Panc1 (cell line): ENCODE data around the gene SHC3. TPM values are rescaled to one million over a fixed set of nuclear protein-coding genes. Genes with fewer than 3 reads are reported as not detected.

Source experiments
- ATAC-seq: fragments of 200-7000 bp; cut with Tn5 transposase; 2 replicates; pipeline ENCODE4 v1.9.1; 2020; ENCODE audit warnings: mild to moderate bottlenecking, moderate library complexity
- BruUV-seq: library from RNA; stranded (reverse); fragments of 400-500 nt; replicated peaks from 2 replicates; lab custom pipeline; 2021; lab: Mats Ljungman, UMichigan
- CTCF ChIA-PET: fragments of 300-600 bp; sonication (Branson Sonifier 250); formaldehyde crosslinking; loops from one replicate; lab custom pipeline; 2022; ENCODE audit warnings: antibody characterized with exemption; lab: Charles Lee
- POLR2A ChIA-PET: fragments of 300-600 bp; sonication (Branson Sonifier 250); formaldehyde crosslinking; loops from one replicate; lab custom pipeline; 2022; ENCODE audit warnings: antibody characterized with exemption; lab: Charles Lee
- DNase-seq: peaks from one replicate; pipeline ENCODE4 v3.0.0-alpha.2; 2010; ENCODE audit warnings: low read depth, low spot score
- H3K27ac ChIP-seq: 2 replicates; pipeline ENCODE4 v1.5.1; 2011; ENCODE audit warnings: mild to moderate bottlenecking, low read length, inconsistent platforms
- H3K27me3 ChIP-seq: fragments of 200-500 bp; sonication (Bioruptor generic); 2 replicates; pipeline ENCODE4 v1.6.0; 2014; ENCODE audit warnings: low read length, inconsistent platforms; ENCODE audit not compliant: control insufficient read depth, insufficient read depth
- H3K36me3 ChIP-seq: fragments of 200-500 bp; sonication (Bioruptor generic); 2 replicates; pipeline ENCODE4 v1.5.1; 2014; ENCODE audit warnings: inconsistent platforms, mild to moderate bottlenecking, low read length, moderate library complexity; ENCODE audit not compliant: control insufficient read depth, insufficient read depth
- H3K4me1 ChIP-seq: 2 replicates; pipeline ENCODE4 v1.5.1; 2011; ENCODE audit warnings: inconsistent platforms, mild to moderate bottlenecking, low read length, moderate library complexity; ENCODE audit not compliant: control insufficient read depth, insufficient read depth
- H3K4me3 ChIP-seq, 2 experiments: 2 replicates each; pipeline ENCODE4 v1.5.1; 2011 to 2012; ENCODE audit warnings: low read depth in 2 of 2, low read length in 2 of 2, mild to moderate bottlenecking in 2 of 2, inconsistent platforms in 1 of 2, moderate library complexity in 1 of 2
- H3K9me3 ChIP-seq: fragments of 200-500 bp; sonication (Bioruptor generic); 2 replicates; pipeline ENCODE4 v1.5.1; 2014; ENCODE audit warnings: low read depth, mild to moderate bottlenecking, inconsistent platforms, low read length, moderate library complexity; ENCODE audit not compliant: control insufficient read depth, insufficient read depth
- POLR2AphosphoS5 ChIP-seq: IDR thresholded peaks from 2 replicates; pipeline ENCODE4 v1.6.1; 2012; ENCODE audit warnings: mild to moderate bottlenecking, low read depth, low read length, moderate library complexity
- SIN3A ChIP-seq: IDR thresholded peaks from 2 replicates; pipeline ENCODE4 v1.6.1; 2012; ENCODE audit warnings: low read depth, mild to moderate bottlenecking, low read length, moderate library complexity, borderline replicate concordance; ENCODE audit not compliant: insufficient read depth
- TCF7L2 ChIP-seq: IDR thresholded peaks from 2 replicates; pipeline ENCODE4 v1.6.1; 2011; ENCODE audit warnings: mild to moderate bottlenecking, low read depth, low read length, inconsistent platforms
- in situ Hi-C: cut with HindIII; loops from 2 replicates; pipeline ENCODE4 v1.10.0; 2016; ENCODE audit warnings: low sequenced_read_pairs, low pct_unique_long_range_greater_than_20kb
- intact Hi-C: fragments of 100-400 bp; cut with micrococcal nuclease; formaldehyde crosslinking; loops from one replicate; pipeline ENCODE4 v1.10.0; 2022; ENCODE audit not compliant: unreplicated experiment
- total RNA-seq: library from RNA; stranded (reverse); gene quantifications from one replicate; pipeline ENCODE4 v1.2.1, GENCODE V29; 2021; ENCODE audit not compliant: unreplicated experiment
- TF ChIP-seq, protein P1 (sequence below), 2 experiments: IDR thresholded peaks; 2 replicates each; pipeline ENCODE4 v1.6.1; 2011 to 2012; ENCODE audit warnings: low read depth in 2 of 2, control low read depth in 1 of 2, low read length in 1 of 2, mild to moderate bottlenecking in 1 of 2, moderate library complexity in 1 of 2; ENCODE audit not compliant: insufficient read depth in 1 of 2
- TF ChIP-seq, protein P2 (sequence below): fragments of 450-650 bp; IDR thresholded peaks from 2 replicates; pipeline ENCODE4 v1.5.1; 2017; ENCODE audit warnings: mild to moderate bottlenecking

SHC3 gene
- total RNA-seq, 1 experiment from 2014 or later = 1.7 TPM

DNA sequence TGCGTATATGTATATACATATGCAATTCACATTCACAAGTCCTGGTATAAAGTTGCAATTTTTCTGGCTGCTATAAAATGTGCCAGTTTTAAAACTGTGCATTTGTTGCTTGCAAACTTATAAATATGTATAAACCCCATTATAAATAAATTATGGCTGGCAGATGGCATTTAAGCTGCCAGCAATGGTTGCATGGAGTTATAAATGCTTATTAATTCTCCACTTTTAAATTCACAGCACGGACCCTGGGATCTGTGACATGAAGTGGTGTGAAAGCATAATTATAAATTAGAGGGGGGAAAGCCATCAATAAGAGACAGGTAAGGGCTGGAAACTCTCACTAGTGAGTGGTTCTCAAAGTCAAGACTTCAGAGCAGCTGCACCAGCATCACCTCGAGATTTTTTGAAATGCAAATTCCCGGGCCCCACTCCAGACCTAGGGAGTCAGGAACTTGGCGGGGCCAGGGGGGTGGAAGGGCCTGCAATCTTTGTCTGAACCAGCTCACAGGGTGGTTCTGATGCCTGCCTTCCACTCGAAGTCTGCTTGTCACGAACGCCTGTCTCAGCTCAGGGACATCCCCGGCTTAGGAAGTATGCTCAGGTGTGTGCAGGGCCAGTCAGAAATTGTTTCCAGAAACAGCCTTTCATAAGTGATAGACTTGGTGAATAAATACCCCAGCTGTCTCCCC lies 170.4 kb downstream of the SHC3 start:
- in situ Hi-C loops (no loop called here), intact Hi-C loops (no loop called here)
- CTCF ChIA-PET = no interaction called here
- H3K4me1 ChIP-seq = no peaks in the 10 kb centered on the region
- H3K4me3 ChIP-seq = no peak overlapping the region
- TF ChIP-seq, protein P1, sequence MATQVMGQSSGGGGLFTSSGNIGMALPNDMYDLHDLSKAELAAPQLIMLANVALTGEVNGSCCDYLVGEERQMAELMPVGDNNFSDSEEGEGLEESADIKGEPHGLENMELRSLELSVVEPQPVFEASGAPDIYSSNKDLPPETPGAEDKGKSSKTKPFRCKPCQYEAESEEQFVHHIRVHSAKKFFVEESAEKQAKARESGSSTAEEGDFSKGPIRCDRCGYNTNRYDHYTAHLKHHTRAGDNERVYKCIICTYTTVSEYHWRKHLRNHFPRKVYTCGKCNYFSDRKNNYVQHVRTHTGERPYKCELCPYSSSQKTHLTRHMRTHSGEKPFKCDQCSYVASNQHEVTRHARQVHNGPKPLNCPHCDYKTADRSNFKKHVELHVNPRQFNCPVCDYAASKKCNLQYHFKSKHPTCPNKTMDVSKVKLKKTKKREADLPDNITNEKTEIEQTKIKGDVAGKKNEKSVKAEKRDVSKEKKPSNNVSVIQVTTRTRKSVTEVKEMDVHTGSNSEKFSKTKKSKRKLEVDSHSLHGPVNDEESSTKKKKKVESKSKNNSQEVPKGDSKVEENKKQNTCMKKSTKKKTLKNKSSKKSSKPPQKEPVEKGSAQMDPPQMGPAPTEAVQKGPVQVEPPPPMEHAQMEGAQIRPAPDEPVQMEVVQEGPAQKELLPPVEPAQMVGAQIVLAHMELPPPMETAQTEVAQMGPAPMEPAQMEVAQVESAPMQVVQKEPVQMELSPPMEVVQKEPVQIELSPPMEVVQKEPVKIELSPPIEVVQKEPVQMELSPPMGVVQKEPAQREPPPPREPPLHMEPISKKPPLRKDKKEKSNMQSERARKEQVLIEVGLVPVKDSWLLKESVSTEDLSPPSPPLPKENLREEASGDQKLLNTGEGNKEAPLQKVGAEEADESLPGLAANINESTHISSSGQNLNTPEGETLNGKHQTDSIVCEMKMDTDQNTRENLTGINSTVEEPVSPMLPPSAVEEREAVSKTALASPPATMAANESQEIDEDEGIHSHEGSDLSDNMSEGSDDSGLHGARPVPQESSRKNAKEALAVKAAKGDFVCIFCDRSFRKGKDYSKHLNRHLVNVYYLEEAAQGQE (IDR thresholded peaks at IDR 0.05; ENCODE audit: insufficient read depth in 1 of 2, low read depth in 2 of 2, low read length in 1 of 2) = no peak
- TF ChIP-seq POLR2AphosphoS5 (no peak), SIN3A (no peak), TCF7L2 (no peak)
- TF ChIP-seq, protein P2, sequence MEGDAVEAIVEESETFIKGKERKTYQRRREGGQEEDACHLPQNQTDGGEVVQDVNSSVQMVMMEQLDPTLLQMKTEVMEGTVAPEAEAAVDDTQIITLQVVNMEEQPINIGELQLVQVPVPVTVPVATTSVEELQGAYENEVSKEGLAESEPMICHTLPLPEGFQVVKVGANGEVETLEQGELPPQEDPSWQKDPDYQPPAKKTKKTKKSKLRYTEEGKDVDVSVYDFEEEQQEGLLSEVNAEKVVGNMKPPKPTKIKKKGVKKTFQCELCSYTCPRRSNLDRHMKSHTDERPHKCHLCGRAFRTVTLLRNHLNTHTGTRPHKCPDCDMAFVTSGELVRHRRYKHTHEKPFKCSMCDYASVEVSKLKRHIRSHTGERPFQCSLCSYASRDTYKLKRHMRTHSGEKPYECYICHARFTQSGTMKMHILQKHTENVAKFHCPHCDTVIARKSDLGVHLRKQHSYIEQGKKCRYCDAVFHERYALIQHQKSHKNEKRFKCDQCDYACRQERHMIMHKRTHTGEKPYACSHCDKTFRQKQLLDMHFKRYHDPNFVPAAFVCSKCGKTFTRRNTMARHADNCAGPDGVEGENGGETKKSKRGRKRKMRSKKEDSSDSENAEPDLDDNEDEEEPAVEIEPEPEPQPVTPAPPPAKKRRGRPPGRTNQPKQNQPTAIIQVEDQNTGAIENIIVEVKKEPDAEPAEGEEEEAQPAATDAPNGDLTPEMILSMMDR = no peak
- H3K36me3 ChIP-seq = no peaks in the 10 kb centered on the region
- no TSS peak for BruUV-seq
- no peak for ATAC-seq
- H3K9me3 ChIP-seq = no peaks in the 10 kb centered on the region
- POLR2A ChIA-PET = no interaction called here
- H3K27me3 ChIP-seq = no peaks in the 10 kb centered on the region
- no peak for DNase-seq
- H3K27ac ChIP-seq = no peak overlapping the region

DNA sequence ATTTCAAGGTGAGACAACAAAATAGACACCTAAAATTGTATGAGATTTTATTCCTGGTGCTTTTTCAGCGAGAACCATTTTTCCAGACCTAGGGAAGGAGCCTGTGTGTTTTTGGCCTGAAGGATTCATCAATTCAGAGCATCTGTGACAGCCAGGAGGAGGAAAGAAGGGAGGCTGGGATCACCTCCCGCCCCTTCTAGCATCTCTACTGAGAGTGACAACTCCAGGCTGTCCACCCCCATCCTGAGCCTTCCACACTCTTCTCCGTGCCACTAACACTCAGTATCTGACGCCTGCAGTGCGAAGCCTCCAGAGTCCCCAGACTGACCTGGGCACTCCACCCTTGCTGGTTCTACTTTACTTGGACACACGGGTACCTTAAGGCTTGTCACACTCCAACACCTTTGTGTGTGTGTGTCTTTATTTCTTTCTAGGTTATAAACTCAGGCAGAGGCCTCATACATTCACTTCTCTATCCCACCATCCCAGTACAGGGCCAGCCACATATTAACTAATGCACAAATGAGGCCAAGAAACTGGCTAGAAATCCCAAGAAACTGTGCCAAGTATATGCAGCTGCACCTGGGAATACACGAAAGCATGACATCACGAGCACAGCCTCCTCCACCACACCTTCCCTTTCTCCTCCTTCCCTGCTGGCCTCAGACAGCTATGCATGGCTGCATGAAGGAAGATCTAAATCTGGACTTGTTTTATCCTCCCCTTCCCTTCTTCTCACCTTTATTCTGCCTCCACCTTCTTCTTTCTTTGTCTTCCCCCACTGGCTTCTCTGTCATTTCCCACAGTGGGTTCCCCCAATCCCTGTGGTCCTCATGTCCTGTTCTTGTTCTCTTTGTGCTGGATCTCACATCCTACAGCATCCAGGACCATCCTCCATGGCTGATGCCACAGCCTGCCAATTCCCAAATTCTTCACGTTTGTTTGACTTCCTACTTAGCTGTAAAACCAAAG lies 171.3 kb downstream of the SHC3 start:
- no peaks in the 10 kb centered on the region for H3K4me1 ChIP-seq
- H3K4me3 ChIP-seq = no peak overlapping the region
- intact Hi-C loops (no loop called here), in situ Hi-C loops (no loop called here)
- no peaks in the 10 kb centered on the region for H3K36me3 ChIP-seq
- H3K27ac ChIP-seq = no peak overlapping the region
- ATAC-seq (no peak), DNase-seq (no peak)
- TF ChIP-seq, protein P2 = no peak
- TF ChIP-seq, protein P1 (IDR thresholded peaks at IDR 0.05; ENCODE audit: insufficient read depth in 1 of 2, low read depth in 2 of 2, low read length in 1 of 2) = no peak
- TF ChIP-seq SIN3A = no peak
- no peak for TF ChIP-seq POLR2AphosphoS5
- no peak for TF ChIP-seq TCF7L2
- H3K9me3 ChIP-seq = no peaks in the 10 kb centered on the region
- CTCF ChIA-PET = no interaction called here
- POLR2A ChIA-PET = no interaction called here
- no peaks in the 10 kb centered on the region for H3K27me3 ChIP-seq
- no TSS peak for BruUV-seq
